Progenitor cell of endocrine pancreas (in vitro differentiated cells): Measurements from ENCODE around the gene SNX12. TPM values are rescaled to one million over a fixed set of nuclear protein-coding genes. Genes with fewer than 3 reads are reported as not detected.

Source experiments
- DNase-seq: peaks from one replicate; pipeline ENCODE4 v3.0.0; 2021; ENCODE audit warnings: low spot score; ENCODE audit not compliant: unreplicated experiment
- H3K27ac Mint-ChIP-seq: 2 replicates; pipeline ENCODE4 v1.8.0; 2021; ENCODE audit warnings: mild to moderate bottlenecking, moderate library complexity, mixed read lengths
- H3K27me3 Mint-ChIP-seq: 2 replicates; pipeline ENCODE4 v1.8.0; 2021; ENCODE audit warnings: mixed read lengths
- H3K36me3 Mint-ChIP-seq: 2 replicates; pipeline ENCODE4 v1.8.0; 2022; ENCODE audit warnings: mixed read lengths; ENCODE audit not compliant: insufficient read depth
- H3K4me1 Mint-ChIP-seq: 2 replicates; pipeline ENCODE4 v1.8.0; 2021; ENCODE audit warnings: low read depth, mixed read lengths
- H3K4me3 Mint-ChIP-seq: 2 replicates; pipeline ENCODE4 v1.8.0; 2021; ENCODE audit warnings: low read depth, mild to moderate bottlenecking, moderate library complexity, mixed read lengths
- H3K9me3 Mint-ChIP-seq: 2 replicates; pipeline ENCODE4 v1.8.0; 2021; ENCODE audit warnings: low read depth, mixed read lengths
- CTCF ChIP-seq: fragments of 200-600 bp; sonication (generic); IDR thresholded peaks from one replicate; pipeline ENCODE4 v1.5.0; 2021; ENCODE audit warnings: antibody characterized with exemption, mild to moderate bottlenecking; ENCODE audit not compliant: unreplicated experiment
- total RNA-seq: library from RNA; stranded (reverse); gene quantifications from 2 replicates; pipeline ENCODE4 v1.2.1, GENCODE V29; 2021

SNX12 gene
- total RNA-seq, 1 donor from 2014 or later, result 77.0 TPM

DNA sequence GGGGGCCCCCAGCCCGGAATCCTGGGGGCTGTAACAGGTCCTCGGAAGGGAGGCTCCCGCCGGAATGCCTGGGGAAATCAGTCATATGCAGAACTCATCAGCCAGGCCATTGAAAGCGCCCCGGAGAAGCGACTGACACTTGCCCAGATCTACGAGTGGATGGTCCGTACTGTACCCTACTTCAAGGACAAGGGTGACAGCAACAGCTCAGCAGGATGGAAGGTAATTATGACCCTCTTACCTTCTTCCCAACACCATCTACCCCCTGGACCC lies 28.6 kb upstream of the SNX12 start:
- H3K27ac Mint-ChIP-seq, result no peak overlapping the region
- peaks cover 7% of the 10 kb centered on the region for H3K9me3 Mint-ChIP-seq
- no peak for DNase-seq
- H3K4me1 Mint-ChIP-seq, result peaks cover 18% of the 10 kb centered on the region
- no peak for TF ChIP-seq CTCF
- no peaks in the 10 kb centered on the region for H3K27me3 Mint-ChIP-seq
- H3K36me3 Mint-ChIP-seq, result peaks cover 4% of the 10 kb centered on the region
- H3K4me3 Mint-ChIP-seq, result peak overlapping the region; percentile 97

- Mint-ChIP-seq H3K4me3 (peak overlapping the region; percentile 97), H3K4me1 (peaks cover 18% of the 10 kb centered on the region), H3K27me3 (no peaks in the 10 kb centered on the region), H3K36me3 (peaks cover 3% of the 10 kb centered on the region), H3K27ac (peak overlapping the region; percentile 74), H3K9me3 (peaks cover 8% of the 10 kb centered on the region)
- no peak for DNase-seq
- TF ChIP-seq CTCF, result no peak
Observed at GRCh38 chrX:71095981-71096759, 28.0 kb upstream of the SNX12 start.

DNA sequence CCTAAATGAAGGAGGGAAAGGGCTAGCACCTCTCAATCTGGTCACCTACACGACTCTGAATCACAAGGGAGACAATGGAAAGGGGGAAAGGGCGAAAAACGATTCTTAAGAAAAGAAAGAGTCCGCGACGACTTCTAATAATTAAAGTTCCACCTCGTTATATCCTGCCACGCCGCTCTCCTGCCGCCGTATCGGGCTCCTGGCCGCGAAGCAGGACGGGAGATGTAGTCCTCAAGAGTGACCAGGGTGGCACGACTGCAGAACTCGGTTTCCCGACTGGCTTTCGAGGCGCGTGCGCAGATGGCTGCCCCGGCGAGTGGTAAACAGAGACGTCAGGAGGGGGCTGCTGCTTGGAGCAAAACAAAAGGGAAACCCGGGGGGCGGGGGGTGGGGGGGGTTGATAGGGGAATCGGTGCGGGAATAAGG lies 27.4 kb upstream of the SNX12 start, which contains the start of gene FOXO4:
FOXO4 (plus strand) TSS at position 297 of the 426 bp plus-strand sequence. CDS start 678 bp downstream, outside the sequence.
- Mint-ChIP-seq H3K4me1 (peaks cover 16% of the 10 kb centered on the region), H3K9me3 (peaks cover 10% of the 10 kb centered on the region), H3K27me3 (no peaks in the 10 kb centered on the region), H3K36me3 (peaks cover 4% of the 10 kb centered on the region), H3K27ac (peak within 1 kb of the TSS; percentile 86), H3K4me3 (peak within 1 kb of the TSS; percentile 97)
- no peak for TF ChIP-seq CTCF
- peak; percentile 67 for DNase-seq

DNA sequence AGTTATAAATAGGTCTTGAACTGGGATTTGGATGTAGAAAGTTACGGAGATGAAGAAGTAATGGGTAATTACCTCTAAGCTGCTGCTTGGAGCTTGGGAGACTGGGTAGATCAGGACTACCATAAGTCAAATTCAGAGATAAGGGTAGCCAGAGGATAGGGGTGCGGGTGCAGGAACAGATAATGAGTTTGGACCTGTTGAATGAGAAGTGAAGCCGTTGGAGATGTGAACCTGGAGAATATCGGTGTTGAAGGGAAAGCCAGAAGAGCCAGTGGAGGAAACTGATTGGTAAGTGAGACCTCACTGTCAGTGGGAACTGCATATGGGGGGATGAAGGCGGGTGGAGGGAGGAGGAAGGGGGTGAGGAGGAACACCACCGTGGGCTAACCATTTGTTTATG lies 26.9 kb upstream of the SNX12 start:
- no peak for TF ChIP-seq CTCF
- Mint-ChIP-seq H3K36me3 (peaks cover 4% of the 10 kb centered on the region), H3K27me3 (no peaks in the 10 kb centered on the region), H3K9me3 (peaks cover 10% of the 10 kb centered on the region), H3K27ac (peak overlapping the region; percentile 86), H3K4me3 (peak overlapping the region; percentile 97), H3K4me1 (peaks cover 14% of the 10 kb centered on the region)
- no peak for DNase-seq

- no peak for TF ChIP-seq CTCF
- H3K36me3 Mint-ChIP-seq, result peaks cover 2% of the 10 kb centered on the region
- H3K4me1 Mint-ChIP-seq, result peaks cover 2% of the 10 kb centered on the region
- peaks cover 10% of the 10 kb centered on the region for H3K9me3 Mint-ChIP-seq
- no peaks in the 10 kb centered on the region for H3K27me3 Mint-ChIP-seq
- DNase-seq, result no peak
- no peak overlapping the region for H3K4me3 Mint-ChIP-seq
- H3K27ac Mint-ChIP-seq, result no peak overlapping the region
Observed at GRCh38 chrX:71091263-71091662, 23.1 kb upstream of the SNX12 start.
